ENCODE measurements around the gene UNC93A.

- TF ChIP-seq POLR2A (IDR thresholded peaks at IDR 0.05; ENCODE audit: low read depth, low read length): no peak
- TF ChIP-seq, protein P1, sequence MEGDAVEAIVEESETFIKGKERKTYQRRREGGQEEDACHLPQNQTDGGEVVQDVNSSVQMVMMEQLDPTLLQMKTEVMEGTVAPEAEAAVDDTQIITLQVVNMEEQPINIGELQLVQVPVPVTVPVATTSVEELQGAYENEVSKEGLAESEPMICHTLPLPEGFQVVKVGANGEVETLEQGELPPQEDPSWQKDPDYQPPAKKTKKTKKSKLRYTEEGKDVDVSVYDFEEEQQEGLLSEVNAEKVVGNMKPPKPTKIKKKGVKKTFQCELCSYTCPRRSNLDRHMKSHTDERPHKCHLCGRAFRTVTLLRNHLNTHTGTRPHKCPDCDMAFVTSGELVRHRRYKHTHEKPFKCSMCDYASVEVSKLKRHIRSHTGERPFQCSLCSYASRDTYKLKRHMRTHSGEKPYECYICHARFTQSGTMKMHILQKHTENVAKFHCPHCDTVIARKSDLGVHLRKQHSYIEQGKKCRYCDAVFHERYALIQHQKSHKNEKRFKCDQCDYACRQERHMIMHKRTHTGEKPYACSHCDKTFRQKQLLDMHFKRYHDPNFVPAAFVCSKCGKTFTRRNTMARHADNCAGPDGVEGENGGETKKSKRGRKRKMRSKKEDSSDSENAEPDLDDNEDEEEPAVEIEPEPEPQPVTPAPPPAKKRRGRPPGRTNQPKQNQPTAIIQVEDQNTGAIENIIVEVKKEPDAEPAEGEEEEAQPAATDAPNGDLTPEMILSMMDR (IDR thresholded peaks at IDR 0.05; ENCODE audit: extremely low read depth in 1 of 2, insufficient read depth in 1 of 2, low read depth in 1 of 2, low read length in 2 of 2): no peak
- no peak for TF ChIP-seq JUN (IDR thresholded peaks at IDR 0.05; ENCODE audit: borderline replicate concordance, insufficient read depth, insufficient read length, low read depth)
- no peak for TF ChIP-seq MYC (IDR thresholded peaks at IDR 0.05; ENCODE audit: low read depth, low read length)
- TF ChIP-seq POLR2AphosphoS5 (IDR thresholded peaks at IDR 0.05; ENCODE audit: insufficient read depth, low read depth, low read length): no peak
- no peak for TF ChIP-seq GATA2 (IDR thresholded peaks at IDR 0.05; ENCODE audit: insufficient read depth, insufficient read length, low read depth, low read length)
- no peak for TF ChIP-seq FOS (IDR thresholded peaks at IDR 0.05; ENCODE audit: borderline replicate concordance, insufficient read depth, low read length)
- TF ChIP-seq EZH2 (IDR thresholded peaks at IDR 0.05; ENCODE audit: borderline replicate concordance, low read depth, low read length, severe bottlenecking): no peak
Measured at GRCh38 chr6:167347226-167347625, 56.1 kb downstream of the UNC93A start.
